ENCODE measurements around the gene LCLAT1. TPM values are rescaled to one million over a fixed set of nuclear protein-coding genes. Genes with fewer than 3 reads are reported as not detected.
A peak's percentile ranks its signal among the peaks of the same experiment; 100 is the strongest.

Gene LCLAT1
- 23.9 TPM in 2 replicates for total RNA-seq (2014; rRNA removed; shearing (Covaris generic))
- 35.6 and 51.6 TPM in 2 replicates for polyA plus RNA-seq (2015; cell fraction: cytosol; rRNA removed)
- polyA plus RNA-seq (2015; cell fraction: nucleus; rRNA removed), result 21.1 and 28.6 TPM in 2 replicates

DNA sequence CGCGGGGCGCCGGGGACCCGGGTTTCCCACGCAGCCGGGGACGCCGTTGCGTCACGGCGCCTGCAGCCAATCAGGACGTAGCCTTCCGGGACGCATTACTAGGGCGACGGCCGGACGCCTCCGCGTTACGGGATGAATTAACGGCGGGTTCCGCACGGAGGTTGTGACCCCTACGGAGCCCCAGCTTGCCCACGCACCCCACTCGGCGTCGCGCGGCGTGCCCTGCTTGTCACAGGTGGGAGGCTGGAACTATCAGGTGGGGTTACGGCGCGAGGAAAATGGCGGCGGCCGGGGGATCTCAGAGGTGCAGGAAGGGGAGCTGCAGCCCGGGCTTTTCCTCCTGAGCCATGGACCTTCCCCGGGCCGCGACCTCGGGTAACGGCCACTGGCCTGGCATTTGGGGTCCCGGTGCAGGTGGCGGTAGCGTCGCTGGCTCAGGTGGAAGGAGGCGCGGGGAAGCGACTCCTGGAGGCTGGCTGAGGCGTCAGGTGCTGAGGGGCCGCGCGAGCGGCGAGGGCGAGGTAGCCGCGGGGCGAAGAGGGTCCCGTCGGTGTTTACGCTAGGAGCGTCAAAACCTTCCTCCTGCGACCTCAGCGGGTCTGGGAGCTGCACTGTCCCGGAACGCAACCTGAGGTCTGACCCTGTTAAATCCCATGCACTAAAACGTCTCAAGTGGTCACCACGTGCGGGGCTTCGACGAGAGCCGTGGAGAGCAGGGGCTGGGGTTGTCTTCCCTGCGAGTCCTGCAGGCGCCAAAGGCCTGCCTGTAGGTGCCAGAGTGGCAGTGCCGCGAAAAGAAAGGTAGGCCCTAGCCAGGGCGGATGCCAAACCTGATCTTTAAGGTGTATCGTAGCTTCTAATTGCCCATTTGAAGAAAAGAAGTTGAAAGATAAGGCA, at the start of gene LCLAT1:
Gene LCLAT1 (plus strand): TSS at position 98 of the 897 bp plus-strand sequence. CDS start 78,345 bp downstream, outside the sequence.
- in situ Hi-C loops (cut with HindIII; ENCODE audit: low pct_unique_long_range_greater_than_20kb, low sequenced_read_pairs), result no loop called here
- peak; percentile 82 for DNase-seq (ENCODE audit: low read depth, low spot score)

DNA sequence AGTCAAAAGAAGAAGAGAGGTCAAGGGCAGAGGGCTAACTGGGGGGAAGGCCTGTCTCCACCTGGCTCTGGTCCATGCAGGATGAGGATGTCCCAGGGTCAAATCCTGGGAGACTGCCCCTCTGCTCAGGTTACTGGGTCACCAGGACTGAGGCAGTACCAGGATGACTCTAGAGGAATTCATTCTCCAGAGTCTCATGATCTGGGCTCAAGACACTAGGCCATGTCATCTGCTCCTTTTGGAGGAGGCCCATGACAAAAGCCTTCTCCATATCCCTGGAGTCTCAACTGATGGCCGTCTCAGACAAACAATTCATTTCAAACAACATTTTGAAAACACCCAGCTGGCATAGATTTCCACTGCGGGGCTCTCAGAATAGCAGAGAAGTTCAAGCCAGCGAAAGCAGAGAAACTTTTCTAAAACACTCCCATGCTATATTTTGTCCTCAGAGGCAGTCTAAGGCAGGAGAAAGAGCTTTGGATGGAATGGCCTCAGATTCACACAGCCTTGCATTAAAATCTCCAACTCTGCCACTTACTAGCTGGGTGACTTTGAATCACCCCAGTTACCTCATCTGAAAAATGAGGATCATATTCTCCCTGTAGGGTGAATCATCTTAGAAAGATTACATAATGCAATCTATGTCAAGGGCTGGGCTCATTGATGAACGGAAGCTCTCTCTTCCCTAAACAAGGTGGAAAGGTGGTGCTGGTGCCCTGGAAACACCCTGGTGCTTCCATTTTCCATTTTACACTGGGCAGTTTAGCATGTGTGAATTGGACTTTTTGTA, 48.8 kb upstream of the LCLAT1 start:
- in situ Hi-C loops (cut with HindIII; ENCODE audit: low pct_unique_long_range_greater_than_20kb, low sequenced_read_pairs), result no loop called here
- DNase-seq (ENCODE audit: low read depth, low spot score), result no peak

DNA sequence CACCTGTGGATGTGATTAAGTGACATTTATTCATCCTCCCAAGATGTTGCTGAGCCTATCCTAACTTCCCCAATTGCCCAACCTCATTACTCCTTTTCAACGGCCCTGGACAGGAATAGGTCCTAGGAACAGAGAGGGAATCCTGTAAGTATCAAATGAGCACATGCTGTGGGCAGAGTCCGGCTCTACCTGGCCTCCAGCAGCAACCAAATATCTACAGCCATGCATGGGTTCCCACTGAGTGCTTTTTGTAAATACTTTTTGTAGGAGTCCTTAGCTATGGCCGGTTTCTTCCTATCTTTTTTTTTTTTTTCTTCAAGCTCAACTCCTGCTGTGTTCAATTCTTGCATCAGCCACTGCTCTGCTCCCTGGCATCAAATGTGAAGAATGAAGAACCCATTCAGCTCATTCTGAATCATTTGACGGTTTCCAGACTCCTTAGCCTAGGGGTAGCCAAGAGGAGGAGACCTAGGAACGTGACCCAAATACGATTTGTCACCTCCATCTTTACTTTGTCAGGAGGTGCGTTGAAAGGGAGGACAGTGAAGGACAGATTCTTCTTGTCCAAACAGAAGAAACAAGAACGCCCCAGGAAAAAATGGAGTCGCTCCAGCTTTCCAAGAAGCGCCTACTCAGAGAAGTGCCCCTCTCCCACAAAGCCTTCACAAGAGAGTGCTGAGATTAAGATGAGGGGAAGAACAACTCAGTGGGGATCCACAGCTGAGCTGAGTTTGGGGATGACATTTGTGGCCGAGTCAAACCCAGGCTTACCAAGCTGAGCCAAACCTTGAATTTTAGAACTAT, 46.7 kb upstream of the LCLAT1 start:
- DNase-seq (ENCODE audit: low read depth, low spot score), result no peak
- in situ Hi-C loops (cut with HindIII; ENCODE audit: low pct_unique_long_range_greater_than_20kb, low sequenced_read_pairs), result no loop called here

DNA sequence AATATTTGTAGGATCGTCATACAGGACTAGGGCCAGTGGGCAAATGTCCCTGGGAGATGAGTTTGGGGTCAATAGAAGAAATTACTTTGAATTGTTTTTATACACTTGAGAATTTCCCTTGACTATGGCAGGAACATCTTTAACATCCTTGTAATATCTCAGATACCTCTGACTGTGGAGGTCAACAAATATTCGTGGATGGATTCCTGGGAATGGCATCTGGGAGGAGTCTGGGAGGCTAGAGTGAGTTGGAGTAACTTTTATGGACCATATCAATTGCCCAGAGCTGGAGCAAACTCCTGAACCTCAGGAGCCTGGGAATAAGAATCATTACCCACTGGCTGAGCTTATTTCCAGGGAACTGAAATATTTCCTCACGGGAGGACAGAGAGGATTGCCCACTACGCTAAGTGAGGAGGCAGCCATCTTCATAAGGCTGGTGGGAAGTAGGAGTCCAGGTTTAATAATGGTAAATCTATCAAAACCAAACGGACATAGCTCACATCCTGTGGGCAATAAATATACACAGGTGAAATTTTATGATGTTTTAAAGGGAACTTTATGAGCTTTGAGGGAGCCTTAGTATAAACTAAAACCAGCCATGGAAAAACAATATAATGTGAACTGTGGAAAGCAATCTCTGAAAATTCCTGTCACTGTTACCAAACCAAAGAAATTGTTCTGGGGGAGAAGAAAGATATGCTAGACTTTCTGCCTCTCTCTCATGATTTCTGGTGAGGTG, 44.4 kb upstream of the LCLAT1 start:
- in situ Hi-C loops (cut with HindIII; ENCODE audit: low pct_unique_long_range_greater_than_20kb, low sequenced_read_pairs), result no loop called here
- no peak for DNase-seq (ENCODE audit: low read depth, low spot score)

DNA sequence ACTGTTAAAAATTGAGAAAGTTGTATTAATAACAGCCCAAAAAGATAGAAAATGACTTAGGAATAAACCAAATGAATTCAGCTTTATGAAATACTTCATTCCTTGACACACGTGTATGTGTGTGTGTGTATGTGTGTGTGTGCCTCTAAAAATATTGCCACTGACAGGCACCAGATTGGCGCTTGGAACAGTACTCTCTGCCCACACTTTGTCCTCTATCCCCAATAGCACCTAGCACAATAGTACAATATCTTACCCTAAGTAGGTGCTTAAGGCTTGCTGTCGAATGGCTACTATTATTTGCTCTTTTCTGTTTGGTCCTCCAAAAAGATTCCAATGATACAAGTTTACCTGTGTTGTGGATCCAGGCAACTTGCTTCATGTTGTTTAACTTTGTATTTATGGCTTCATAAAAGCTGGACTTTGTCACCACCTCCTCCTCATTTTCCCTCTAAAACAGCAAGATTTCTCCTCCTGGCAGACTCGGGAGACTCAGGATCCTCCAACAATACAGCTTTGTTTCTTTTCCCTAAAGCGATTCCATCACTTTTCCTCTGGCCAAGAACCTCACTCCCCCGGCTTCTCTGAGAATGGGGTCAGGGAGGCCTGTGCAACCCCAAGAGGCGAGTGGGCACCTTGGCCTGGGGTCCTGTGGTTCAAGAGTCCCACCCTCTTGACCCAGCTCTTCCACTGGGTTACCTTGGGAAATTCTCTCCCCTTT, 43.3 kb upstream of the LCLAT1 start:
- in situ Hi-C loops (cut with HindIII; ENCODE audit: low pct_unique_long_range_greater_than_20kb, low sequenced_read_pairs), result no loop called here
- DNase-seq (ENCODE audit: low read depth, low spot score), result no peak

DNA sequence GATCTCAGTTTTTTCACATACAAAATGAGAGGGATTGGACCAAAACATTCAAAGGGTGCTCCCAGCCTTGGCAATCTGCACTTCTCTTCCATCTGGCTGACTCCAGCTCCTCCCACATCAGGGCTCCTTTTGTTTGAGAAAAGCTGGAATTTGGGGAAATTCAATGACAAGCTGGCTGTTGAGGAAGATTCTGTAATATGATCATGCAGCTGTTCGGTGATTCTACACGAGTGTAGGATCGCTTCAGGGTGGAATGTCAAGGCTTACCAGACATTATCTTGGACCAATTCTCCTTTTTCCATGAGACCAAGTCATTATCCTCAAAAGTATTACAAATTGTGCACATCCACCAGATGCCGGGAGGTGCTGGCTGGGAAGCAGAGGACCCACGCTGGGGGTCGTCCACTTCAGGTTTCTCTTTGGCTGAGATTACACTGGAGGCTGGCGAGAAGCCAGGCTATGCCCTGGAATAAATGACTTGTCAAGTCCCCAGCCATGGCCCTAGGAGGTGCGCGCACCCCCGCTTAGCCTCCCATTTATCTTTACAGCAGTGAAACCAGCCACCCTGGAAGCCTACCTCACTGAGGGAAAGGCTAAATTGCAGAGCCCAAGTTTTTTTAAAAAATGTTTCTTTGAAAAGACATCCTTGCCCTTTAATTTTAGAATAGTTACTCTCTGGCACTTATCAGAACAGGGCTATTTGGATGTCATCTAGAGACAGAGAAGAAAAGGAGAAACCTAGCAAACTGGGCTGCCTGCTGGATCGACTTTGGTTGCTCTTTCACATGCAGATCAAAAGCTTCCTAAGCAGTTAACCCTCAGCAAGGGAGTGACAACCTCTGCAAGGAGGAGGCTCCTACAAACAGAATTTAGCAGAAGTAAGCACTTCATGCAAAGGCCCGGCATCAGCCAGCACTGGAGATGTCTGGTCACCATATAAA, 42.5 kb upstream of the LCLAT1 start:
- no peak for DNase-seq (ENCODE audit: low read depth, low spot score)
- in situ Hi-C loops (cut with HindIII; ENCODE audit: low pct_unique_long_range_greater_than_20kb, low sequenced_read_pairs), result no loop called here

DNA sequence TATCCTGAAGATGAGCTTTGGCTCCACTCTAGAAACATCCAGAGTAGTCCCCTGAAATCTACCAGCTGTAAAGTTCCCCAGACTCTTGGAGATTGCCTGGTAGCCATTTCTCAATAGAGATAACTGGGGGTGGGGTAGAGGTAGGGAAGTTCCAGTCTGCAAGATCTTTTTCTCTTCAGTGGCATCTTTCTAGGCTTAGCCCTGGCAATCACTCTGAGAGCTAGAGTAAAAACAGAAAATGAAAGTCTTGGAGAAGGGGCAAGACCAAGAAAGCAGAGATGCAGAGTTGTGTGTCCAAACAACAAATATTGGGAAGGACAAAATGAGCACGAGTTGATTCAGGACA, 41.8 kb upstream of the LCLAT1 start:
- in situ Hi-C loops (cut with HindIII; ENCODE audit: low pct_unique_long_range_greater_than_20kb, low sequenced_read_pairs), result no loop called here
- no peak for DNase-seq (ENCODE audit: low read depth, low spot score)

DNA sequence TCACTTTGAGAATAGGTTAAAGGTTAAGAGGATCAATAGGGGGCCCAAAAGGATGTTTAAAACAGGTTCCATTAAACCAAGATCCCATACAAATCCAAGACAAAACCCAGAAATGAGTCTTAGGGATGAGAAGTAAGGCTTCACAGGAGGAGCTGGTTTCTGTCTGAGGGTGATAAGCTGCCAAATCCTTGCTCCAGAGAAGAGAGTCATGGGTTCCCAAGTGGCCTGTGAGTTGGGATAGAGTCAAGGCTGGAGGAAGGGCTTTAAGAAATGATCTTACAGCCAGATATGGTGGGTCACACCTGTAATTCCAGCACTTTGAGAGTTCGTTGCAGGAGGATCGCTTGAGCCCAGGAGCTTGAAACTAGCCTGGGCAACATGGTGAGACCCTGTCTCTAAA, 40.2 kb upstream of the LCLAT1 start:
- no peak for DNase-seq (ENCODE audit: low read depth, low spot score)
- in situ Hi-C loops (cut with HindIII; ENCODE audit: low pct_unique_long_range_greater_than_20kb, low sequenced_read_pairs), result no loop called here

DNA sequence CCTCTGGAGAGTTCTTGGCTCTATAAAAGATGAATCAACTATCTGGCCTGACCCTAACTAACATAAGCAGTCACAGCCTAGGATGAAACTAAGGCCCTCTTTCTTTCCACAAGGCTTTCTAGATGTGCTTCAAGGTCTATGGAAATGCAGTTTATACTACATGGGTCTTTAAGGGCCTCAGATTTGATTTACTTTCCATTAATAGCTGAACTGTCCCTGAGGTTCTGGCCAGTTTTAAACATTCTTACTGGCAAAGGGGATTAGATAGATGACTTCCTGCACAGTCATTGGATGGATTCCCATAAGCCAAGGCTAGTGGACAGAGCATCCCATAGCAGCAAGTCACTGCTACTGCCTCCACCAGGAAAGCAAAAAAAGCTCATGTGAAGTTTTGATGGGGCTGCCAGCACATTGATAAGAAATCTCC, 38.1 kb upstream of the LCLAT1 start:
- in situ Hi-C loops (cut with HindIII; ENCODE audit: low pct_unique_long_range_greater_than_20kb, low sequenced_read_pairs), result no loop called here
- peak; percentile 18 for DNase-seq (ENCODE audit: low read depth, low spot score)

DNA sequence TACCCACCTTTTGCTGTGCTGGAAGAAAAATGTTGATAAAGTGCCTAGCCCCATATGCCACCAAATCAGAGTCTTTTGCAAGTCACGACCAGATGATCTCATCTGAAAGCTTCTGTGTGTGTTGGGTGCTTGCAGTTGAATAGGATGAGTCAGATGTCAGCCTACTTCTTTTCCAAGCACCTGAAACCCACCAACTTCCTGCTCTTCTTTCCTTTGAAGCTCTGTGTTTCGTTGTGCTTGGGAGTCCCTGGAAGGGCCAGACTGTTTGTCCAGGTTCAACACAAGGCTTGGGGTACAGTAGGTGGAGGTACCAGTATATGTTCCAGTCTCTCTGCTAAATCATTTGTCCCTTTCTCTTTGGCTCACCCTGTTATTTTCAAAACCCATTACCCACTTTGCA, 36.8 kb upstream of the LCLAT1 start:
- in situ Hi-C loops (cut with HindIII; ENCODE audit: low pct_unique_long_range_greater_than_20kb, low sequenced_read_pairs), result no loop called here
- DNase-seq (ENCODE audit: low read depth, low spot score), result peak; percentile 63

DNA sequence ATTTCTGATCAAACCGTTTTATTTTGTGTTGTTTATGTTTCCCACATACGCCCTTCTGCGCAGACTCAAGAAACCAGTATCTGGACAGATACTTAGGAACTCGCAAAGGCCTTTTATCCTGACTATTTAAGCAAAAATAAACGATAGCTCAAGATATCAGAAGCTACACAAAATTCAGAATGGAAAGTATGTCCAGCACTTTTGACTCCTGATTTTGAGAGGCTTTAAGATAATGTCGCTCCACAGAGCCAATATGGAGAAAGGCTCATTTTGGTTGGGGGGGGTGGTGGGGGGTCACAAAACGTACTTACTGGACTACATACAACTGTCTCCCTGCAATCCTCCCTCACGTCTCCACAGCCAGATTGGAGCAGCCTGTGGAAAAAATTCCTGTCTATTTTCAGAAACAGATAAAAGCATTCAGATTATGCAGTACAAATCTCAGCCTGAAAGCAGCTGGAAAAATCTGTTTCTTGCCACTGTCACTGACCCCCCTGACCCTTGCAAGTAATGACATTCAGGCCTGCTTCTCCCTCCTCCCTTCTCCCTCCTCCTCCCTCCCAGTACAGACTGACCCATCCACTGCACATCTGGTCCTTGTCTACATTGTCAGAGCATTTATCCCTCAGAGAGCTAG, 34.9 kb upstream of the LCLAT1 start:
- no peak for DNase-seq (ENCODE audit: low read depth, low spot score)
- in situ Hi-C loops (cut with HindIII; ENCODE audit: low pct_unique_long_range_greater_than_20kb, low sequenced_read_pairs), result no loop called here

DNA sequence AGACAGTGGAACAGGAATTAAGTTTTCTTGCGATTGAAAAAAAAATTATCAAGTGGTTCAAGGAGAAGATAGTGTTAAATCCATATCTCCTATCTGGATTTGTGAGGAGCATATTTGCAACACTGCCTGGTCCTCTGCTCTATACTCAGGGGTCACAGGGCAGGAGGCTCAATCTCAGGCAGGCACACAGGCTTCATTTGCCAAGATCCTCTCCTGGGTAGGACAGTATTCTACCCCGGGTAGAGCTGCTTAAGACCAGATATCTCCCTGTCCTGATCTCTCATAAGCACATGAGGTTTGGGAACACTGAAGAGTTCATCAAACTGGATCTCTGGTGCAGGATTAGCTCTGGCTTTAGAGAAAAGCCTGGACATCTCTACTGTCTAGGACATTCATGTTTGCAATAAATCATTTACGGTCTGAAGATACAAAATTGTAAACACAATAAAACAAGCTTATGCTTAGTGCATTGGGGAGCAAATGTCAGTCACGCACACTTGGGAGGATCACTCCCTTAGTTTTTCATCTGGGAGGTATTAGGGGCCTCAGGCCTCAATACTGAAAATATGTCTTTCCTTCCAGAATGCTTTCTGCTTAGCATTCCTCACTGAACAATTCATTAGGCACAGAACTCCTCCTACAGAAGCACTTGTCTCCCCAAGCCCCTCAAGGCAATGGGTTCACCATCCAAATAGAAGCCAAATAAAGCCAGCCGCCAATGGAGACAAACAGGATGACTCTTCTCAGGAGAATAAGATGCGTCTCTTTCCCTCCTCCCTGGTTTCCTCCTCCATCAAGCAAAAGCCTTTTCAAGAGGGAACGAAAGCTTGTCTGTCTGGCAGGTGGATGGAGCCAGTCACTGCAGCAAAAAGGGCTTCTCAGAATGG, 34.1 kb upstream of the LCLAT1 start:
- in situ Hi-C loops (cut with HindIII; ENCODE audit: low pct_unique_long_range_greater_than_20kb, low sequenced_read_pairs), result no loop called here

DNA sequence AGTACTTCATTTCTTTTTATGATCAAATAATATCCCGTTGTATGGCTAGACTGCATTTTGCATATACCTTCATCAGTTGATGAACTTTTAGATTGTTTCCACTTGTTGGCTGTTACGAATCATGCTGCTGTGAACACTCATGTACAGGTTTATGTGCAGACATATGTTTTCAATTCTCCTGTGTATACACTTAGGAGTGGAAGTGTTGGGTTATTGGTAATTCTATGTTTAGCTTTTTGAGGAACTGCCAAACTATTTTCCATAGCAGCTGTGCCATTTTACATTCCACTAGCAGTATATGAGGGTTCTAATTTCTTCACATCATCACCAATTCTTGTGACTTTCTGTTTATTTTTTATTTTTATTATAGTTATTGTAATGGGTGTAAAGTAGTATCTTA, 32.1 kb upstream of the LCLAT1 start:
- no peak for DNase-seq (ENCODE audit: low read depth, low spot score)
- in situ Hi-C loops (cut with HindIII; ENCODE audit: low pct_unique_long_range_greater_than_20kb, low sequenced_read_pairs), result no loop called here

More for the DNA sequence above, 34.1 kb upstream of the LCLAT1 start:
- DNase-seq (ENCODE audit: low read depth, low spot score), result no peak

DNA sequence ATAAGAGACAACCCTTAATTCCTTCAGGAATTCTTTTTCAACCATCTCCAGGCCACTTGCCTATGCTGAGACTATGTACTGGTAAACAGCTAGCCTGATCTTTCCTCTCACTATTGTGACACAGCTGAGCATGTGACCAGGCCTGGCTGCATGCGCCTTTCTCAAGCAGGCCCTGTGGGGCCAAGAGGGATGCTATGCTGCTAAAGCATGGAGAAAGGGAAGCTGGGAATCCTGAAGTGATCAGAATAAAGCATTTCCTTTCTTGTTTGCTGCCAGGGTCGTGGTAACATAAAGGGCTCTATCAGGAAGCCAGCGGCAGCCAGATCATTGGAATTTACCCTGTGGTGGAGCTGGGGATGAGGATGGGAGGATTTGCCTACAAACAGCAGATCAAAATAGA, 29.8 kb upstream of the LCLAT1 start:
- DNase-seq (ENCODE audit: low read depth, low spot score), result peak; percentile 45
- in situ Hi-C loops (cut with HindIII; ENCODE audit: low pct_unique_long_range_greater_than_20kb, low sequenced_read_pairs), result no loop called here

Measured in SK-MEL-5 (cell line).